Left renal pelvis (tissue), 4 donors: ENCODE data around the gene ZNF276. TPM values are rescaled to one million over a fixed set of nuclear protein-coding genes. Genes with fewer than 3 reads are reported as not detected.
"Not testable (repeated sequence)": the region's sequence is repeated elsewhere in the genome, so short reads cannot be mapped to it uniquely, and the experiment has no call there.

Experiments used
- DNase-seq, 4 donors: peaks; one replicate each; pipeline ENCODE4 v3.0.0-alpha.2; 2013; ENCODE audit warnings: low read depth in 4 of 4, low spot score in 3 of 4
- polyA plus RNA-seq, 4 donors: library from polyadenylated mRNA; unstranded; fragments of 120-200 nt; gene quantifications; one replicate each; pipeline ENCODE4 v1.2.1, GENCODE V29; 2013; ENCODE audit not compliant: insufficient read length in 4 of 4

ZNF276 gene
- polyA plus RNA-seq, 4 donors, result 23.6 to 35.4 (median 30.4) TPM

DNA sequence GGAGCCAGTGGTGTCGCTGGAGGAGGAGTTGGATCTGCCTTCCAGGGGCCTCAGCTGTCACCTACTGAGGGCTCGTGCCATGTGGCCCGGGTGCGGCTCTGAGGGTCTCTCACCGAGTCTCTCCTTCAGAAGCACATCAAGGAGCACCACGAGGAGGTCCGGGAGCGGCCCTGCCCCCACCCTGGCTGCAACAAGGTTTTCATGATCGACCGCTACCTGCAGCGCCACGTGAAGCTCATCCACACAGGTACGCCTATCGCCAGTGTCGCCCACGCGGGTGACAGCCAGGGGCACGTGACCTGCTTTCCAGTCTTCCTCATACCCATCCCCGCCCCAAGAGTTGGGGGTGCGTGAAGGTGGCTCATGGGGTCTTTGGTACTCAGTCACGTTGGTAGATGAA is 12.5 kb downstream of the ZNF276 start:
- no peak for DNase-seq

- no peak for DNase-seq
Measured at GRCh38 chr16:89736554-89736953, 15.2 kb downstream of the ZNF276 start.

DNA sequence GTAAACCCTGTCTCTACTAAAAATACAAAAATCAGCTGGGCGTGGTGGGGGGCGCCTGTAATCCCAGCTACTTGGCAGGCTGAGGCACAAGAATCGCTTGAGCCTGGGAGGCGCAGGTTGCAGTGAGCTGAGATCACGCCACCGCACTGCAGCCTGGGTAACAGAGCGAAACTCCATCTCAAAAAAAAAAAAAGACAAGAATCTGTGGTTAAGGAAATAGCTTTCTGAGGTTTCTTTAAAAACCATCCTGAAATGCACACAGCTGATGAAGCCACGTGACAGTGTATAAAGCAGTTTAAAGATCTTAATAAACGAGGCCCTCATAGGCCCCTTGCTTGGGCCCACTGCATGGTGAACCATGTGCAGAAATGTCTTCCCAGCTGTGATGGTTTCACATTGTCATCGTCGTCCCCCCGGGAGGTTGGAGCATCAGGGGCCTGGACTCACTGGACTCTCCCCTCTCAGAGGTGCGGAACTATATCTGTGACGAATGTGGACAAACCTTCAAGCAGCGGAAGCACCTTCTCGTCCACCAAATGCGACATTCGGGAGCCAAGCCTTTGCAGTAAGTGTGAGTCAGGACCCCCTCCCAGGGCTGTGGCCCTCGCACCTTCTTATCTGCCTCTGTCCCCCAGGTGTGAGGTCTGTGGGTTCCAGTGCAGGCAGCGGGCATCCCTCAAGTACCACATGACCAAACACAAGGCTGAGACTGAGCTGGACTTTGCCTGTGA is 16.2 kb downstream of the ZNF276 start:
- no peak for DNase-seq

- DNase-seq, result no peak
Measured at GRCh38 chr16:89738072-89738377, 16.7 kb downstream of the ZNF276 start.

- no peak for DNase-seq
Measured at GRCh38 chr16:89738538-89739317, 17.4 kb downstream of the ZNF276 start.

- DNase-seq, result no peak
Measured at GRCh38 chr16:89739383-89739782, 18.0 kb downstream of the ZNF276 start.

- no peak for DNase-seq
Measured at GRCh38 chr16:89741342-89742014, 20.1 kb downstream of the ZNF276 start.

- DNase-seq, result no peak
Measured at GRCh38 chr16:89742948-89743347, 21.6 kb downstream of the ZNF276 start.

GRCh38 chr16:89744813-89745212 is 23.5 kb downstream of the ZNF276 start:
- DNase-seq, result no peak

GRCh38 chr16:89746043-89746442 is 24.7 kb downstream of the ZNF276 start:
- no peak for DNase-seq

DNA sequence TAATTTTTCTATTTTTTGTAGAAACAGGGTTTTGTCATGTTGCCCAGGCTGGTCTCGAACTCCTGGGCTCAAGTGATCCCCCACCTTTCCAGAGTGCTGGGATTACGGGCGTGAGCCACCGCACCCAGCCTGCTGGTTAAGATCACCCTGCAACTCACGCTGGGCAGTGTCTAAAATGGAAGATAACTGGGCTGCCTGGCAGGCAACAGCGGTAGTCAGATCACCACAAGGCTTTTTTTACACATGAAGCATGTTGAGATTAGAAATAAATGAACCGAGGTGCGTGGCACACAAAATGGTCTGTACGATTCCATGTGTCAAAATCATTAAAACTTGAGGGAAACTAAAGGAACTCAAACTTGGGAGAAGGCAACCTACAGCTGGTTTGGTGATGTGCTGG is 26.7 kb downstream of the ZNF276 start:
- no peak for DNase-seq

DNA sequence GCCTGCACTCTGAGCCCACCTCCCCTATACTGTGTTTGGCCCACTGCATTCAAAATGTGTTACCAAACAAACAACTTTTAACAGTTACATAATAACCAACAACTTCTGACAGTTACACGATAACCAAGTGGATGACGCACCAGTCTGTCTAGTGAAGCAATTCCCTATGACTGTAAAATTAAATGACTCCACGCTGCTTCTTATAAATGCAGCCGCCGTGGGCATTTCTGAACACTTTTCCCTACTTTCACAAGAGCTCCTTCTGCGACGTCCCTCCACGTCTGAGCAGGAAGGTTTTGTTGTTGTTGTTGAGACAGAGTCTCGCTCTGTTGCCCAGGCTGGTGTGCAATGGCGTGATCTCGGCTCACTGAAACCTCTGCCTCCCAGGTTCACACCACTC is 27.6 kb downstream of the ZNF276 start:
- DNase-seq, result no peak

DNA sequence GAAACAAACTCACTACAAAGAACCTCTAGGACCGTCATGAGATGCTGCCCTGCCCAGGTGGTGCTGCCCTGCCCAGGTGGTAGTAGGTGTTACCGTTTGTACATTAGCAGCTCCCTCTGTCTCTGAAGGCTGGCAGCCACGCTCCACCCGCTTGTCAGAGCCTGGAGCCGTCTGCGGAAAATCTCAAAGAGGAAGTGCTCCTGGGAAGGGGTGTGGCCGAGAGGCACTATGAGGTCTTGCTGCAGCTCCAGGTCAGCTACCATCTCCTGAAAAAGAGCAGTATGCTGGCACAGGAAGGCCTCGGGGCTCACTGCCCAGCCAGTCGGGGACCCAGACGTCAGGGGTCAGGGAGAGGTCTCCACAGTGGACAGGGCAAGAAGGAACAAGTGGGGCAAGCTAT is 28.3 kb downstream of the ZNF276 start:
- DNase-seq, result no peak

DNA sequence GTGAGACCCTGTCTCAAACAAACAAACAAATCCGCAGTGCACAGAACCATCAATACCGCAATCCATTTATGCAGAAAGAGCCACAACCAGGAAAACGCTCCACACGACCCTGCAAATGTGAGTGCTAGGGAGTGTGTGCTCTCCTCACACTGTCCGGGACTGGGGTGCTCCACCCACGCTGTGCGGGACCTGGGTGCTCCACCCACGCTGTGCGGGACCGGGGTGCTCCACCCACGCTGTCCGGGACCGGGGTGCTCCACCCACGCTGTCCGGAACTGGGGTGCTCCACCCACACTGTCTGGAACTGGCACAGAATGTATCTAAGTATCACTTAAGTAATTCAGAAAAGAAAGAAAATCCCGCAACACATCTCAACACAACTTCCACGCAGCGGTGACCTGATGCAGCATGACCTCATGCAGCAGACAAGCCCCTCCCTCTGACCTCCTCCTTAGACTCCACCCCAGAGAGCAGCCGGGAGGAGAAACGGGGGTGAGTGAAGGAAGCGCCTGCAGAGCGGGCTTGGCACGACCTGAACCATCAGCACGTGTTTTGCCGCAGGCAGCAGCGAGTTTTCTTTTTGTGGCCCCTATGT is 38.5 kb downstream of the ZNF276 start:
- no peak for DNase-seq

GRCh38 chr16:89761304-89761922 is 40.1 kb downstream of the ZNF276 start:
- no peak for DNase-seq

DNA sequence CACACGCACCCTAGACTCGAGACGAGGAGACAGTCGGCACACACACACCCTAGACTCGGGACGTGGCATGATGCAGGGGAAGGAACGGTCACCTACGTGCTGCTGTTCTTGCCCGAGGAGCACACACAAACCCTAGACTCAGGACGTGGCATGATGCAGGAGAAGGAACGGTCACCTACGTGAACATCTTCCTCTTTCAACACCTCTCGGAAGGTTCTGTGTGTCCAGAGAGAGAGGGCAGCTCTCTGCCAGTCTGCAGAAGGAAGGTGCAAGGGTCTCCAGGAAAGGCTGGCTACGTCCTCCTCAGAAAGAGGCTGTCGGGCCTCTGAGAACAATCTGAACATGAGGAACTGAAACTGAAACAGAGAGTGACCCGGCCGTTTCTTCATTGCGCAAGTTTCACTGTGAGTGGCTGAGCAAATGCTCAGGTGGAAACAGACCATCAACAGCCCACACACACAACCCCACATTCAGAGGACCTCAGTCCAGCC is 43.4 kb downstream of the ZNF276 start:
- no peak for DNase-seq

GRCh38 chr16:89765292-89765830 is 44.0 kb downstream of the ZNF276 start:
- no peak for DNase-seq

DNA sequence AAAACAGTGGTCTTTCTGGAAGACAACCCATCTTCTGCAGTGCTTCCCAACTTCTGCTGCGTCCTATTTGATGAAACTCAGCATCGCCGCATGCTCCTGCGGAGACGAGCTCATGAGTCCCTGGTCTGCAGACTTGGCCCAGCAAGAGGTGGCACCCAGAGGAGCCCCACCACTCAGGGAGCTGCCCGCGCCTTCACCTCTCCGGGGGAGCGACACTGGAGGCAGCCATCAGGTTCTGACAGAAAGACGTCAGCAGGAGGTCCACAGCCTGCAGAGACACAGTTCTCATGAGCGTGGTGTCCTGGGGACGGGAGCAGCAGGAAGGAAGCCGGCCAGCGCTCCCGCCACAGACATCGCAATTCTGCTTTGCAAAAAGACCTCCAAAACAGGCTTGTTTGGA is 49.0 kb downstream of the ZNF276 start:
- DNase-seq, result no peak

GRCh38 chr16:89775223-89775622 is 53.9 kb downstream of the ZNF276 start:
- DNase-seq, result no peak

GRCh38 chr16:89778211-89778610 is 56.9 kb downstream of the ZNF276 start:
- not testable (repeated sequence) for DNase-seq
